Esophagus squamous epithelium (tissue), 4 donors: ENCODE data around the gene SLF2.

Experiments
- POLR2A ChIP-seq, 4 donors: fragments of 450-650 bp; IDR thresholded peaks; one replicate each; pipeline ENCODE4 v1.6.1; 2017; ENCODE audit warnings: antibody characterized with exemption in 4 of 4, mild to moderate bottlenecking in 4 of 4, moderate library complexity in 3 of 4
- TF ChIP-seq, protein P1 (sequence below), 6 experiments: fragments of 450-650 bp in 4 of 6; fragments of 200-600 bp in 2 of 6; sonication (generic) in 2 of 6; IDR thresholded peaks; one replicate each; pipeline ENCODE4 v1.5.1; 2016 to 2019; ENCODE audit warnings: antibody characterized with exemption in 6 of 6, mild to moderate bottlenecking in 4 of 6, moderate library complexity in 4 of 6

GRCh38 chr10:100980711-100981110, 67.9 kb downstream of the SLF2 start:
- TF ChIP-seq, protein P1, sequence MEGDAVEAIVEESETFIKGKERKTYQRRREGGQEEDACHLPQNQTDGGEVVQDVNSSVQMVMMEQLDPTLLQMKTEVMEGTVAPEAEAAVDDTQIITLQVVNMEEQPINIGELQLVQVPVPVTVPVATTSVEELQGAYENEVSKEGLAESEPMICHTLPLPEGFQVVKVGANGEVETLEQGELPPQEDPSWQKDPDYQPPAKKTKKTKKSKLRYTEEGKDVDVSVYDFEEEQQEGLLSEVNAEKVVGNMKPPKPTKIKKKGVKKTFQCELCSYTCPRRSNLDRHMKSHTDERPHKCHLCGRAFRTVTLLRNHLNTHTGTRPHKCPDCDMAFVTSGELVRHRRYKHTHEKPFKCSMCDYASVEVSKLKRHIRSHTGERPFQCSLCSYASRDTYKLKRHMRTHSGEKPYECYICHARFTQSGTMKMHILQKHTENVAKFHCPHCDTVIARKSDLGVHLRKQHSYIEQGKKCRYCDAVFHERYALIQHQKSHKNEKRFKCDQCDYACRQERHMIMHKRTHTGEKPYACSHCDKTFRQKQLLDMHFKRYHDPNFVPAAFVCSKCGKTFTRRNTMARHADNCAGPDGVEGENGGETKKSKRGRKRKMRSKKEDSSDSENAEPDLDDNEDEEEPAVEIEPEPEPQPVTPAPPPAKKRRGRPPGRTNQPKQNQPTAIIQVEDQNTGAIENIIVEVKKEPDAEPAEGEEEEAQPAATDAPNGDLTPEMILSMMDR (IDR thresholded peaks at IDR 0.05): no peak
- TF ChIP-seq POLR2A (IDR thresholded peaks at IDR 0.05): no peak
